Mucosa of stomach (tissue), 1 donor: ENCODE results near the gene ZBTB37.
"Not testable (repeated sequence)": the region's sequence is repeated elsewhere in the genome, so short reads cannot be mapped to it uniquely, and the experiment has no call there.

Source experiments
- H3K27me3 ChIP-seq: one replicate; pipeline ENCODE4 v1.7.0; 2013; ENCODE audit warnings: mild to moderate bottlenecking, low read length; ENCODE audit not compliant: control insufficient read depth, insufficient read depth
- H3K36me3 ChIP-seq: one replicate; pipeline ENCODE4 v1.7.0; 2013; ENCODE audit warnings: low read length; ENCODE audit not compliant: control insufficient read depth, insufficient read depth
- H3K4me1 ChIP-seq: one replicate; pipeline ENCODE4 v1.7.0; 2013; ENCODE audit warnings: mild to moderate bottlenecking, low read length; ENCODE audit not compliant: control insufficient read depth, insufficient read depth
- H3K4me3 ChIP-seq: one replicate; pipeline ENCODE4 v1.7.0; 2013; ENCODE audit warnings: low read length
- H3K9ac ChIP-seq: one replicate; pipeline ENCODE4 v1.7.0; 2013; ENCODE audit warnings: mild to moderate bottlenecking, low read length, moderate library complexity
- H3K9me3 ChIP-seq: one replicate; pipeline ENCODE4 v1.7.0; 2013; ENCODE audit warnings: mild to moderate bottlenecking, low read length, moderate library complexity; ENCODE audit not compliant: control insufficient read depth
- donor health status: Pancreatic carcinoma.

ZBTB37 gene

DNA sequence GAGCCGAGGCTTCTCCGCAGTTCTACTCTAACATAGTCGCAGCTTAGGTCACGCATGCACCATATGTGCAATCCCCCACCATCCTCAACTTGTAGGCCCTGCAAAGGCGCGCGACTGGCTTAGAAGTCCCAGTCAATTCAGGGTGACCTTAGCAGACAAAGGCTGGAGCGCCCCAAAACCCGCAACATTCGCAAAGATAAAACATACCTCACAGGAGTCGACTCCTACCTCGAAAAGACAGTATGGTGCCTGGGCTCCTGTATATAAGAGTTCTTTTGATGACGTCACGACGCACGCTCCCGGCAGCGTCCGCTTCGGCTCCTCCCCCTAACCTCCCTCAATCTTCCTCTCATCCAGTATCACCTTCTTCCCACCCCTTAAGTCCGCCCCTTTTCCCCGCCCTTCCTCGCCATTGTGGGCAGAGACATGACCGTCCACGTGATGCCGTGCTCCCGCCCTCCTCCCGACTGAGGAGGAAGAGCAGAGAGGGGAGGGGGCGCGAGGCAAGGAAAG is 371 bp upstream of the ZBTB37 start, which contains the start of gene GAS5:
TSS of gene GAS5 (minus strand) at position 237 of the 513 bp plus-strand sequence.
- Histone ChIP-seq H3K27me3 (no peaks in the 10 kb centered on the region), H3K9ac (peak within 1 kb of the TSS; percentile 83), H3K36me3 (peaks cover 6% of the 10 kb centered on the region), H3K4me1 (peaks cover 17% of the 10 kb centered on the region), H3K9me3 (no peaks in the 10 kb centered on the region), H3K4me3 (peak within 1 kb of the TSS; percentile 40)

DNA sequence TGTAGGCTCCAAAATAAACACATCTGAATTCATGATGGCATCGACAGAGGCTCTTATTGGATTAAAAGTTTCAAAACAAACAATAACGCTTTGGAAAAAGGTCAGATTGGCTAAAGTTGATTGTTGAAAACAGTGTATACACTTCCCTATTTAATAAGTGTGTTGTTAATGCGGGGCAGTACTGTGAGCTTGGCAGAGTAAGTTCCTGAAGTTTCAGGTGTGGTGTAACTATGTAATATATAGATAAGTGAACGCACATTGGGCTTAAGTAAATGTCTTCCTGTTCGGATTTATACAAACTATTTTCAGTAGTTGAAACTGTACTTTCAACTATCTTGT is 810 bp downstream of the ZBTB37 start:
- Histone ChIP-seq H3K4me1 (peaks cover 17% of the 10 kb centered on the region), H3K9ac (peak overlapping the region; percentile 83)

DNA sequence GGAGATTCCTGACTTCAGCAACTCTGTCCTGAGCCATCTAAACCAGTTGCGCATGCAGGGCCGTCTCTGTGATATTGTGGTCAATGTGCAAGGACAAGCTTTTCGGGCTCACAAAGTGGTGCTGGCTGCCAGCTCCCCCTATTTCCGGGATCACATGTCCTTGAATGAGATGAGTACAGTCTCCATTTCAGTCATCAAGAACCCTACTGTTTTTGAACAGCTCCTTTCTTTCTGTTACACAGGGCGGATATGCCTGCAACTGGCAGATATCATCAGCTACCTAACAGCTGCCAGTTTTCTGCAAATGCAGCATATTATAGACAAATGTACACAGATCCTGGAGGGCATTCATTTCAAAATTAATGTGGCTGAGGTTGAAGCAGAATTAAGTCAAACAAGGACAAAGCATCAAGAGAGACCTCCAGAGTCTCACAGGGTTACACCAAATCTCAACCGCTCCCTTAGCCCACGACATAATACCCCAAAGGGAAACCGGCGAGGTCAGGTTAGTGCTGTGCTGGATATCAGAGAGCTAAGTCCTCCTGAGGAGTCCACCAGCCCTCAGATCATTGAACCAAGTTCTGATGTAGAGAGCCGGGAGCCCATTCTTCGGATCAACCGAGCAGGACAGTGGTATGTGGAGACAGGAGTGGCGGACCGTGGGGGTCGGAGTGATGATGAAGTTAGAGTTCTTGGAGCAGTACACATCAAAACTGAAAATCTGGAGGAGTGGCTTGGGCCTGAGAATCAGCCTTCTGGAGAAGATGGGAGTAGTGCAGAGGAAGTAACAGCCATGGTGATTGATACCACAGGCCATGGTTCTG is 2.3 kb downstream of the ZBTB37 start:
- H3K27me3 ChIP-seq = no peaks in the 10 kb centered on the region
- H3K9ac ChIP-seq = peak overlapping the region; percentile 83
- no peaks in the 10 kb centered on the region for H3K9me3 ChIP-seq
- H3K4me3 ChIP-seq = no peak overlapping the region
- H3K4me1 ChIP-seq = peaks cover 17% of the 10 kb centered on the region
- H3K36me3 ChIP-seq = peaks cover 5% of the 10 kb centered on the region

More for the DNA sequence above, 810 bp downstream of the ZBTB37 start:
- Histone ChIP-seq H3K27me3 (no peaks in the 10 kb centered on the region), H3K36me3 (peaks cover 6% of the 10 kb centered on the region), H3K9me3 (no peaks in the 10 kb centered on the region), H3K4me3 (peak overlapping the region; percentile 2)

DNA sequence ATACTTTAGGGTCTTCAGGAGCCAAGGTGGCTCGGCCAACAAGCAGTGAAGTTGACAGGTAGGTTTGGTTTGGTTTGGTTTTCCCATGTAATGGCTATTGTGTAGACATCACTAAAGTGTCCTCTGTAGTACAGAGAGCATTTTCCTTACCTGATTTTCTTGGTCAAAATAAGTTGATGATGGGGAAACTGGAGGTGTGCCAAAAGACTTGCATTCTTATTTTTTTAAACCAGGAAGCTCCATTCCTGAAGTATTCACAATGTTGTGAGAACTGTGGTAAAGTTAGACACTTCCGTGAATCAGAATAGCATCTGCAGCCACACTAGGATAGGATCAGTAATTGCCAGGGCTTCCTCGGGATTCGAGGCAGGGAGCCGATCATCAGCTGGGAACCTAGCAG is 2.9 kb downstream of the ZBTB37 start:
- Histone ChIP-seq H3K36me3 (no peaks in the 10 kb centered on the region), H3K9ac (no peak overlapping the region), H3K27me3 (no peaks in the 10 kb centered on the region), H3K4me1 (peaks cover 17% of the 10 kb centered on the region), H3K9me3 (no peaks in the 10 kb centered on the region), H3K4me3 (no peak overlapping the region)

DNA sequence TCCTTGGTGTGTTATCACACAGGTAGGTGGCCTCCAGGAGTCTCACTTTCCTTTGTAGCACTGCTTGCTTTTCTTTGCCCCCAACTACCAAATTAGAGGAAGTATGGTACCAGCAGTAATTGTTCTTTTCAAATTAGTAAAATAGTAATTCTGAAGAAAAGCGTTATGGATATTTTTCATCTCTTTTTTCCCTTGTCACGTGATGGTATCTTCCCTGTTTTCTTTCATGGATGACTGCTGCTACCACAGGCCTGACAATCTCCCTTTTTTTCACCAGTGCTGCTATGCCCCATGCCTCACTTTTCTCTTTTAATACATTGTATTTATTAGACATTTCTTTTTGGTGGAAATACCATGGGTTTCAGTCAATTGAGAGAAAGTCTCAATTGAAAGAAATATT is 3.3 kb downstream of the ZBTB37 start:
- Histone ChIP-seq H3K4me3 (no peak overlapping the region), H3K36me3 (no peaks in the 10 kb centered on the region), H3K9me3 (no peaks in the 10 kb centered on the region), H3K4me1 (peaks cover 17% of the 10 kb centered on the region), H3K9ac (no peak overlapping the region), H3K27me3 (no peaks in the 10 kb centered on the region)

DNA sequence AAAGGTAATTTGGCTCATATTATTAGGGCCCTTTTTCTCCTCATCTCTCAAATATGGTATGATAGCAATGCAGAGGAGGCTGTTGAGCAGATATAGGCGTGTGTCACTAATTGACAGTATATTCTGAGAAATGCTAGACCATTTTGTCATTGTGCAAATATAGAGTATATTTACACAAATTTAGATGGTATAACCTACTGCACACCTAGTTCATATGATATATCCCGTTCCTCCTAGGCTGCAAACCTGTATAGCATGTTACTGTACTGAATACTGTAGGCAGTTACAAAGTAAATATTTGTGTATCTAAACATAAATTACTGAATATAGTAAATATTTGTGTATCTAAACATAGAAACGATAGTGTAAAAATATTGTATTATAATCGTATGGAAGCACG is 8.6 kb downstream of the ZBTB37 start:
- Histone ChIP-seq H3K4me1 (no peaks in the 10 kb centered on the region), H3K36me3 (no peaks in the 10 kb centered on the region), H3K27me3 (no peaks in the 10 kb centered on the region), H3K9me3 (no peaks in the 10 kb centered on the region), H3K9ac (no peak overlapping the region), H3K4me3 (no peak overlapping the region)

DNA sequence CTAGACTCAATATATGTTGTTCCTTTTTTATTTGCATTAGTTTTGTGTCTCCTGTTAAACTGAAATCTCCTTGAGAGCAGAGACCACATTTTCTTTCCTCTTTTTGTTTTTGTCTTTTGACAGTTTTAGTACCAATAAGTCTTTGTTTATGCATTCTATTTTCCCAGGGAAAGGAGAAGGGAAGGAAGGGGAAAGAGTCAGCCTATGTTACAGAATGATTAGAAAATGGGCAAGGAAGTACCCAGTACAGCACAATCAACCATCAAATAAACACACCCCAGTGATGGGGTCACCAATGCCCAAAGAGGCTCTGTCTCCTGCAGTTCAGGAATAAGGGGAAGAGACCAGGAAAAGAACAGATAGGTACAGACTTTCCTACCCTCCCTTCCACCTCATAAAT is 10.1 kb downstream of the ZBTB37 start:
- H3K36me3 ChIP-seq = no peaks in the 10 kb centered on the region
- no peak overlapping the region for H3K9ac ChIP-seq
- no peaks in the 10 kb centered on the region for H3K9me3 ChIP-seq
- H3K4me3 ChIP-seq = no peak overlapping the region
- no peaks in the 10 kb centered on the region for H3K4me1 ChIP-seq
- H3K27me3 ChIP-seq = no peaks in the 10 kb centered on the region

DNA sequence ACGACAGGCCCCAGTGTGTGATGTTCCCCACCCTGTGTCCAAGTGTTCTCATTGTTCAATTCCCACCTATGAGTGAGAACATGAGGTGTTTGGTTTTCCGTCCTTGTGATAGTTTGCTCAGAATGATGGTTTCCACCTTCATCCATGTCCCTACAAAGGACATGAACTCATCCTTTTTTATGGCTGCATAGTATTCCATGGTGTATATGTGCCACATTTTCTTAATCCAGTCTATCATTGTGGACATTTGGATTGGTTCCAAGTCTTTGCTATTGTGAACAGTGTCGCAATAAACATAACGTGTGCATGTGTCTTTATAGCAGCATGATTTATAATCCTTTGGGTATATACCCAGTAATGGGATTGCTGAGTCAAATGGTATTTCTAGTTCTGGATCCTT is 12.9 kb downstream of the ZBTB37 start:
- H3K9me3 ChIP-seq, H3K36me3 ChIP-seq, H3K27me3 ChIP-seq, H3K9ac ChIP-seq, H3K4me1 ChIP-seq, H3K4me3 ChIP-seq: not testable (repeated sequence)

DNA sequence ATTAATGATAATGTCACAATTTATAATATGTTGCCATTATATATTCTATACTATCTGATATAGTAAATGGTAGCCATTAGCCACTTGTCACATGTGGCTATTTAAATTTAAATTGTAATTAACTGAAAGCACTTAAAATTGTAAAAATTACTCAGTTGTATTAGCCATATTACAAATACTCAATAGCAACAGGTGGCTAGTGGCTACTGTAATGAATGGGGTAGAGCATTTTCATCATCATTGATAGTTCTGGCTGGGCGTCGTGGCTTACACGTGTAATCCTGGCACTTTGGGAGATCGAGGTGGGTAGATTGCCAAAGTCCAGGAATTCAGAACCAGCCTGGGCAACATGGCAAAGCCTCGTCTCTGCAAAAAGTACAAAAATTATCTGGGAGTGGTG is 16.5 kb downstream of the ZBTB37 start:
- no peak overlapping the region for H3K4me3 ChIP-seq
- no peaks in the 10 kb centered on the region for H3K9me3 ChIP-seq
- H3K27me3 ChIP-seq = no peaks in the 10 kb centered on the region
- H3K36me3 ChIP-seq = peaks cover 4% of the 10 kb centered on the region
- H3K9ac ChIP-seq = no peak overlapping the region
- H3K4me1 ChIP-seq = no peaks in the 10 kb centered on the region

DNA sequence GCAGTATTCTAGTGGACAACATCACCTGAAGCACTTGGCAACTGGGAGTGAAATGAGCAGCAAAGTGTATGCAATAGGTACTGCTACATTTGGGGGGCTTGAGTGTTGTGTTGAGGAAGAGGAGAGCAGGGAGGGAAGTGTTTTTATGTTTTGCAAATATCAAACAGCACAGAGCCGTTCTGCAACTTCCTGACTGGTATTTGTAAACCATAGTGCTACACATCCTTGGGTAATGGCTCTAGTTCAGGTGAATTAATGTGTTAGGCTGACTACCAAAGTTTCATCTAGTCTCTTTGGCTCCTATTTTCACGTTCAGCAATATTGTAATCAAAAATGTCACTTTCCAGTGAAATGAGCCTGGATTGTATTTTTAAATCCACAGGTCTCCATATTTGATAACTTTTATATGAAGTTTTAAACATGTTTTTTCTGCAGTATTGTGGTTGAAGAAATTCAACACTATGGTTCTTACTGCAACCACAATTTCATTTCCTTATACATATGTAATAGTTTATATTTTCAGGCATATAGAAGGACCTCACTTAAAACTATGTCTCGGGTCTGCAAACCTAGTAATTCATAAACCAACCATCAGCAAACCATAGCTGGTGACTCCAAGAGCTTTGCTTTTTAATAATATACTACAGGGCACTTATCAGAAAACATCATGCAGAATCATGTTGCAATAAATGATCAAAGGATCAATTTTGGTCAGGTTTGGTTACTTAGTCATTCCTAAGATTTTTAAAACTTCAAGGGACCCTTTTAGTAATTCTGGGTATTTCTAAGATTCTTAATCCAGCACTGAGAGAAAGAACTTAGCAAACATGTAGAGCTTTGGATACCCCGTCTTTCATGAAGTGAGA is 18.8 kb downstream of the ZBTB37 start:
- H3K9me3 ChIP-seq = no peaks in the 10 kb centered on the region
- no peaks in the 10 kb centered on the region for H3K4me1 ChIP-seq
- no peaks in the 10 kb centered on the region for H3K27me3 ChIP-seq
- H3K4me3 ChIP-seq = no peak overlapping the region
- H3K9ac ChIP-seq = no peak overlapping the region
- H3K36me3 ChIP-seq = peaks cover 4% of the 10 kb centered on the region

DNA sequence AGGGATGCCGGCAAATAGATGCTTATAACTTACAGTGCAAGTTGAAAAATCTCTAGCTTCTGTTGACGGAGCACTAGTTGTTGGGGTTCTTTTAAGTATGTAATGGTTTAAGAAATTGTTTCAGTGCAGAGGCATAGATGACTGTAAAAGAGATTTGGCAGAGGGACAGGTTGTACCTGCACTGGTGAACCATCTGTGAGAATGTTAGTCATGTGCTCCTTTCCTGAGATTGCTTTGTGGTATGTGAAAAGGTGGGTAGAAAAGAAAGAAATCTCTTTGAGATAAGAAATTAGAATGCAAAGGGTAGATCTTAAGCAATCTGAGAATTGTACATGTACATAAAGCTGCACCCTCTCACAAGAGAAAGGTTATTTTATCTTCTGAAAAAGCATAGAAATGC is 19.4 kb downstream of the ZBTB37 start:
- H3K9ac ChIP-seq = no peak overlapping the region
- H3K4me3 ChIP-seq = no peak overlapping the region
- peaks cover 4% of the 10 kb centered on the region for H3K36me3 ChIP-seq

DNA sequence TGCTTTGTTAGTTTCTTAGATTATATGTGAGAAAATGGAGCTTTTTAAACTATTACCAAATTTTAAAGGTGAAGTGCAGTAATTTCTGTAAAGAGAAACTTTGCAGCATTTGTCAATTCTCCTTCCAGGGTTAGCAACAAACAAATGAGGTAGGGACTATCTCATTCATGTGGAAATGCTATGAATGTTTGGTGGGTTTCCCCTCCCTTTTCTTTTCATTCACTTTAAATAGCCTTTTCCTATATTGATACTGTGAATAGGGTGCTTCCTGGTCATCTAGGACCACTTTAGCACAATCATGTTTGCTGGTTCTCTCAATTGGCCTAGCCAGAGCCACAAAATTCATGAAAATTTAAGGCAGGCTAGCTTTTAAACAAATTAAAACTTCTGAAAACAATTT is 20.6 kb downstream of the ZBTB37 start:
- H3K36me3 ChIP-seq = peaks cover 4% of the 10 kb centered on the region
- no peak overlapping the region for H3K4me3 ChIP-seq
- H3K27me3 ChIP-seq = no peaks in the 10 kb centered on the region
- H3K4me1 ChIP-seq = no peaks in the 10 kb centered on the region
- no peaks in the 10 kb centered on the region for H3K9me3 ChIP-seq
- H3K9ac ChIP-seq = no peak overlapping the region

More for the DNA sequence above, 19.4 kb downstream of the ZBTB37 start:
- Histone ChIP-seq H3K27me3 (no peaks in the 10 kb centered on the region), H3K4me1 (no peaks in the 10 kb centered on the region), H3K9me3 (no peaks in the 10 kb centered on the region)
